HCT116 (cell line): ENCODE results near the gene FLT3. TPM values are rescaled to one million over a fixed set of nuclear protein-coding genes. Genes with fewer than 3 reads are reported as not detected.

ENCODE experiments used
- ATAC-seq: fragments of 200-7000 bp; cut with Tn5 transposase; 2 replicates; pipeline ENCODE4 v1.9.1; 2020; ENCODE audit warnings: mild to moderate bottlenecking, moderate library complexity
- BruUV-seq: library from RNA; stranded (reverse); fragments of 400-500 nt; replicated peaks from 2 replicates; lab custom pipeline; 2021; lab: Mats Ljungman, UMichigan
- CTCF ChIA-PET: fragments of 300-600 bp; sonication (Branson Sonifier 250); formaldehyde crosslinking; loops from one replicate; lab custom pipeline; 2021; ENCODE audit warnings: antibody characterized with exemption; lab: Charles Lee
- POLR2A ChIA-PET: fragments of 300-600, 350-600 bp; sonication (Branson Sonifier 250); formaldehyde crosslinking; loops from one replicate; lab custom pipeline; 2021; ENCODE audit warnings: antibody characterized with exemption; lab: Charles Lee
- RAD21 ChIA-PET, 2 experiments: fragments of 300-600 bp; sonication (Branson Sonifier 250); formaldehyde crosslinking; loops; one replicate each; lab custom pipeline; 2023; ENCODE audit warnings: low total read pairs in 2 of 2; ENCODE audit not compliant: uncharacterized antibody in 2 of 2, unreplicated experiment in 2 of 2, low non-redundant PET in 1 of 2; lab: Charles Lee
- DNase-seq: peaks from one replicate; pipeline ENCODE4 v3.0.0-alpha.2; 2010; ENCODE audit warnings: low read depth, low spot score
- H2AFZ ChIP-seq: fragments of 200-600 bp; shearing (Covaris generic), sonication (generic); 2 replicates; pipeline ENCODE4 v1.6.1; 2017; ENCODE audit warnings: low read depth, mixed run types, mixed read lengths, antibody characterized with exemption, low read length; ENCODE audit not compliant: poor library complexity, severe bottlenecking
- H3K27ac ChIP-seq: 2 replicates; pipeline ENCODE4 v1.5.1; 2012; ENCODE audit warnings: low read depth, low read length
- H3K27me3 ChIP-seq: fragments of 200-600 bp; sonication (generic); 2 replicates; pipeline ENCODE4 v1.6.1; 2016; ENCODE audit warnings: mixed run types, low read length, mixed read lengths; ENCODE audit not compliant: insufficient read depth
- H3K36me3 ChIP-seq, 2 experiments: fragments of 200-500 bp in 1 of 2; fragments of 200-600 bp in 1 of 2; sonication (Bioruptor generic) in 1 of 2; sonication (generic) in 1 of 2; 2 replicates each; pipeline versions ENCODE4 v1.5.1 to v1.6.1; 2014 to 2016; ENCODE audit warnings: low read length in 2 of 2, inconsistent platforms in 1 of 2, mixed read lengths in 1 of 2, mixed run types in 1 of 2; ENCODE audit not compliant: insufficient read depth in 2 of 2, control insufficient read depth in 1 of 2
- H3K4me1 ChIP-seq, 2 experiments: fragments of 200-600 bp in 1 of 2; sonication (generic) in 1 of 2; 2 replicates each; pipeline versions ENCODE4 v1.5.1 to v1.6.1; 2012 to 2017; ENCODE audit warnings: low read length in 2 of 2, inconsistent platforms in 1 of 2, mild to moderate bottlenecking in 1 of 2, mixed read lengths in 1 of 2, mixed run types in 1 of 2, moderate library complexity in 1 of 2; ENCODE audit not compliant: insufficient read depth in 2 of 2, control insufficient read depth in 1 of 2
- H3K4me2 ChIP-seq: fragments of 200-600 bp; sonication (generic); 2 replicates; pipeline ENCODE4 v1.6.1; 2017; ENCODE audit warnings: mixed run types, low read length, mixed read lengths
- H3K4me3 ChIP-seq, 2 experiments: fragments of 200-600 bp in 1 of 2; sonication (generic) in 1 of 2; replicated peaks in 1 of 2; 2 replicates each; pipeline ENCODE4 v1.5.1; 2011 to 2016; ENCODE audit warnings: low read length in 2 of 2, control low read depth in 1 of 2, low read depth in 1 of 2, mild to moderate bottlenecking in 1 of 2, mixed read lengths in 1 of 2, mixed run types in 1 of 2
- H3K79me2 ChIP-seq: fragments of 200-600 bp; sonication (generic); 2 replicates; pipeline ENCODE4 v1.6.1; 2017; ENCODE audit warnings: mild to moderate bottlenecking, mixed run types, low read length, moderate library complexity, mixed read lengths; ENCODE audit not compliant: insufficient read depth
- H3K9ac ChIP-seq: fragments of 200-600 bp; sonication (generic); 2 replicates; pipeline ENCODE4 v1.6.1; 2016; ENCODE audit warnings: low read length, mixed read lengths
- H3K9me2 ChIP-seq: fragments of 200-600 bp; sonication (generic), shearing (Covaris generic); 2 replicates; pipeline ENCODE4 v1.6.1; 2017; ENCODE audit warnings: mixed run types, mild to moderate bottlenecking, moderate library complexity; ENCODE audit not compliant: insufficient read depth
- H3K9me3 ChIP-seq, 2 experiments: fragments of 200-500 bp in 1 of 2; fragments of 200-600 bp in 1 of 2; sonication (Bioruptor generic) in 1 of 2; sonication (generic) in 1 of 2; 2 replicates each; pipeline ENCODE4 v1.6.1; 2014 to 2017; ENCODE audit warnings: low read length in 2 of 2, mixed read lengths in 2 of 2, inconsistent platforms in 1 of 2, low read depth in 1 of 2, mild to moderate bottlenecking in 1 of 2, mixed run types in 1 of 2, moderate library complexity in 1 of 2; ENCODE audit not compliant: control insufficient read depth in 1 of 2, insufficient read depth in 1 of 2
- H4K20me1 ChIP-seq: fragments of 200-600 bp; sonication (generic), shearing (Covaris generic); 2 replicates; pipeline ENCODE4 v1.6.1; 2017; ENCODE audit warnings: mixed run types, mild to moderate bottlenecking, moderate library complexity; ENCODE audit not compliant: insufficient read depth
- CBX3 ChIP-seq: IDR thresholded peaks from 2 replicates; pipeline ENCODE4 v1.6.1; 2012; ENCODE audit warnings: low read depth
- CEBPB ChIP-seq: IDR thresholded peaks from 2 replicates; pipeline ENCODE4 v1.6.1; 2012; ENCODE audit warnings: low read depth
- EGR1 ChIP-seq: IDR thresholded peaks from 2 replicates; pipeline ENCODE4 v1.6.1; 2012; ENCODE audit warnings: low read depth
- ELF1 ChIP-seq: IDR thresholded peaks from 2 replicates; pipeline ENCODE4 v1.6.1; 2012; ENCODE audit warnings: low read depth, borderline replicate concordance
- EZH2phosphoT487 ChIP-seq: fragments of 200-600 bp; IDR thresholded peaks from 2 replicates; pipeline ENCODE4 v1.6.1; 2018; ENCODE audit warnings: antibody characterized with exemption, borderline replicate concordance
- JUND ChIP-seq: IDR thresholded peaks from 2 replicates; pipeline ENCODE4 v1.6.1; 2012
- POLR2AphosphoS5 ChIP-seq: IDR thresholded peaks from 2 replicates; pipeline ENCODE4 v1.6.1; 2011; ENCODE audit warnings: mild to moderate bottlenecking, low read depth, low read length, moderate library complexity
- RAD21 ChIP-seq: IDR thresholded peaks from 2 replicates; pipeline ENCODE4 v1.6.1; 2012; ENCODE audit warnings: low read depth, mild to moderate bottlenecking
- SRF ChIP-seq: IDR thresholded peaks from 2 replicates; pipeline ENCODE4 v1.6.1; 2012; ENCODE audit warnings: low read depth
- TCF7L2 ChIP-seq: IDR thresholded peaks from 2 replicates; pipeline ENCODE4 v1.7.0; 2011; ENCODE audit warnings: borderline replicate concordance, inconsistent platforms; ENCODE audit not compliant: insufficient read depth, insufficient read length; ENCODE audit errors: extremely low read depth
- YY1 ChIP-seq: IDR thresholded peaks from 2 replicates; pipeline ENCODE4 v1.6.1; 2011; ENCODE audit warnings: low read length, low read depth, moderate library complexity, mild to moderate bottlenecking; ENCODE audit not compliant: insufficient replicate concordance; ENCODE audit errors: extremely low read depth
- ZFX ChIP-seq: fragments of 450-650 bp; IDR thresholded peaks from 2 replicates; pipeline ENCODE4 v1.6.1; 2017
- ZNF274 ChIP-seq: fragments of 200-500 bp; sonication (Bioruptor generic); IDR thresholded peaks from 2 replicates; pipeline ENCODE4 v1.6.1; 2014; ENCODE audit warnings: mild to moderate bottlenecking, low read depth, low read length, inconsistent platforms
- intact Hi-C: fragments of 100-400 bp; cut with micrococcal nuclease; formaldehyde crosslinking; loops from 2 replicates; pipeline ENCODE4 v1.10.0; 2022
- total RNA-seq: library from RNA; stranded (reverse); gene quantifications from one replicate; pipeline ENCODE4 v1.2.1, GENCODE V29; 2021; ENCODE audit not compliant: unreplicated experiment
- TF ChIP-seq, protein P1 (sequence below): IDR thresholded peaks from 2 replicates; pipeline ENCODE4 v1.6.1; 2012
- TF ChIP-seq, protein P2 (sequence below): IDR thresholded peaks from 2 replicates; pipeline ENCODE4 v1.6.1; 2012; ENCODE audit warnings: low read depth
- TF ChIP-seq, protein P3 (sequence below): IDR thresholded peaks from 2 replicates; pipeline ENCODE4 v1.6.1; 2011; ENCODE audit warnings: mild to moderate bottlenecking, low read length, moderate library complexity; ENCODE audit not compliant: insufficient replicate concordance; ENCODE audit errors: extremely low read depth

FLT3 gene
- total RNA-seq, 1 experiment from 2014 or later = 0.17 TPM

DNA sequence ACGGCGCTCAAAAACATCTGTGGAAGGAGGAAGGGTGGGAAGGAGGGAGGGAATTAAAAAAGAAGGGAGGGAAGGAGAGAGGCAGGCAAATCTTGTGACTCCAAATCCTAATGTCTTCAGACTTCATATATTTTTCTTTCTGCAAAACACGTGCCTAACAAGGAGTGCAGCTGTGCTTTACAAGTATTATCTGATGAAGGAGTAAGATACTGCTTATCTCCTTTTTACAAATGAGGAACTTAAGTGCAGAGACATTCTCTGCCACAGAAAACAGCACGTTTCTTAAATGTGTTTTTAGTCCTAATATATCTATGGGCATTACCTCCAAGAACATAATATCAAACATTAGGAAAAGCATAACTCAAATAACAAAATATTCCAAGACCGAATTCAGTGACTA is 6.5 kb downstream of the FLT3 start:
- H3K9me2 ChIP-seq = no peaks in the 10 kb centered on the region
- ChIA-PET RAD21 (no interaction called here), CTCF (no interaction called here), POLR2A (no interaction called here)
- H3K9me3 ChIP-seq = no peaks in the 10 kb centered on the region
- 0 out of 2 replicates have a peak, but pooled peaks cover 11% of the 10 kb centered on the region for H3K27me3 ChIP-seq
- H3K27ac ChIP-seq = no peak overlapping the region
- H3K4me3 ChIP-seq = no peak overlapping the region
- ATAC-seq (no peak), DNase-seq (no peak)
- TF ChIP-seq ELF1 (no peak), POLR2AphosphoS5 (no peak), CBX3 (no peak), EGR1 (no peak), CEBPB (no peak), ZNF274 (no peak), RAD21 (no peak), YY1 (no peak), ZFX (no peak)
- H3K4me1 ChIP-seq = no peaks in the 10 kb centered on the region
- H3K36me3 ChIP-seq = no peaks in the 10 kb centered on the region
- BruUV-seq = no TSS peak
- H2AFZ ChIP-seq = no peak overlapping the region
- no peak overlapping the region for H3K4me2 ChIP-seq
- no peak overlapping the region for H3K9ac ChIP-seq
- no peaks in the 10 kb centered on the region for H4K20me1 ChIP-seq
- no peaks in the 10 kb centered on the region for H3K79me2 ChIP-seq
- intact Hi-C loops = no loop called here

DNA sequence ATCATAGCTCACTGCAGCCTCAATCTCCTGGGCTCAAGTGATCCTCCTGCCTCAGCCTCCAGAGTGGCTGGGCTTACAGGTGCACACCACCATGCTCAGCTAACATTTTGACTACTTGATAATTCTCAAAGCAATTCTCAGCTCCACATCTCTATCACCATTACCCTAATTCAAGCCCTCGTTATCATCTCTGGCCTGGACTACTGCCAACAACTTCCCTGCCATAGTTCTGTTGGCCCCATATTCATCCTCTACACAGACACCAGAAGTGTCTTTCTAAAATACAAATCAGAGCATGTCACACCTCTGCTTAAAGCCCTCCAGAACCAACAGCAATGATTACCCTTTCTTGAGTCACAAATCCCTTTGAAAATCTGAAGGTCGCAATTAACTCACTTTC is 7.9 kb downstream of the FLT3 start:
- intact Hi-C loops = no loop called here
- no peaks in the 10 kb centered on the region for H3K9me2 ChIP-seq
- H3K27me3 ChIP-seq = 0 out of 2 replicates have a peak, but pooled peaks cover 5% of the 10 kb centered on the region
- RAD21 ChIA-PET = no interaction called here
- H3K27ac ChIP-seq = no peak overlapping the region
- H3K4me1 ChIP-seq = no peaks in the 10 kb centered on the region
- H3K4me2 ChIP-seq = no peak overlapping the region
- ATAC-seq (no peak), DNase-seq (no peak)
- H3K9ac ChIP-seq = no peak overlapping the region
- CTCF ChIA-PET = no interaction called here
- no peaks in the 10 kb centered on the region for H3K79me2 ChIP-seq
- POLR2A ChIA-PET = no interaction called here
- BruUV-seq = no TSS peak
- H3K36me3 ChIP-seq = no peaks in the 10 kb centered on the region
- no peak overlapping the region for H2AFZ ChIP-seq
- H3K4me3 ChIP-seq = no peak overlapping the region
- no peaks in the 10 kb centered on the region for H4K20me1 ChIP-seq
- H3K9me3 ChIP-seq = no peaks in the 10 kb centered on the region
- TF ChIP-seq YY1 (no peak), TCF7L2 (no peak), ZNF274 (no peak), POLR2AphosphoS5 (no peak), JUND (no peak), RAD21 (no peak), EZH2phosphoT487 (no peak), SRF (no peak)
- TF ChIP-seq, protein P1, sequence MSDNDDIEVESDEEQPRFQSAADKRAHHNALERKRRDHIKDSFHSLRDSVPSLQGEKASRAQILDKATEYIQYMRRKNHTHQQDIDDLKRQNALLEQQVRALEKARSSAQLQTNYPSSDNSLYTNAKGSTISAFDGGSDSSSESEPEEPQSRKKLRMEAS = no peak
- TF ChIP-seq, protein P2, sequence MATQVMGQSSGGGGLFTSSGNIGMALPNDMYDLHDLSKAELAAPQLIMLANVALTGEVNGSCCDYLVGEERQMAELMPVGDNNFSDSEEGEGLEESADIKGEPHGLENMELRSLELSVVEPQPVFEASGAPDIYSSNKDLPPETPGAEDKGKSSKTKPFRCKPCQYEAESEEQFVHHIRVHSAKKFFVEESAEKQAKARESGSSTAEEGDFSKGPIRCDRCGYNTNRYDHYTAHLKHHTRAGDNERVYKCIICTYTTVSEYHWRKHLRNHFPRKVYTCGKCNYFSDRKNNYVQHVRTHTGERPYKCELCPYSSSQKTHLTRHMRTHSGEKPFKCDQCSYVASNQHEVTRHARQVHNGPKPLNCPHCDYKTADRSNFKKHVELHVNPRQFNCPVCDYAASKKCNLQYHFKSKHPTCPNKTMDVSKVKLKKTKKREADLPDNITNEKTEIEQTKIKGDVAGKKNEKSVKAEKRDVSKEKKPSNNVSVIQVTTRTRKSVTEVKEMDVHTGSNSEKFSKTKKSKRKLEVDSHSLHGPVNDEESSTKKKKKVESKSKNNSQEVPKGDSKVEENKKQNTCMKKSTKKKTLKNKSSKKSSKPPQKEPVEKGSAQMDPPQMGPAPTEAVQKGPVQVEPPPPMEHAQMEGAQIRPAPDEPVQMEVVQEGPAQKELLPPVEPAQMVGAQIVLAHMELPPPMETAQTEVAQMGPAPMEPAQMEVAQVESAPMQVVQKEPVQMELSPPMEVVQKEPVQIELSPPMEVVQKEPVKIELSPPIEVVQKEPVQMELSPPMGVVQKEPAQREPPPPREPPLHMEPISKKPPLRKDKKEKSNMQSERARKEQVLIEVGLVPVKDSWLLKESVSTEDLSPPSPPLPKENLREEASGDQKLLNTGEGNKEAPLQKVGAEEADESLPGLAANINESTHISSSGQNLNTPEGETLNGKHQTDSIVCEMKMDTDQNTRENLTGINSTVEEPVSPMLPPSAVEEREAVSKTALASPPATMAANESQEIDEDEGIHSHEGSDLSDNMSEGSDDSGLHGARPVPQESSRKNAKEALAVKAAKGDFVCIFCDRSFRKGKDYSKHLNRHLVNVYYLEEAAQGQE = no peak
- TF ChIP-seq, protein P3, sequence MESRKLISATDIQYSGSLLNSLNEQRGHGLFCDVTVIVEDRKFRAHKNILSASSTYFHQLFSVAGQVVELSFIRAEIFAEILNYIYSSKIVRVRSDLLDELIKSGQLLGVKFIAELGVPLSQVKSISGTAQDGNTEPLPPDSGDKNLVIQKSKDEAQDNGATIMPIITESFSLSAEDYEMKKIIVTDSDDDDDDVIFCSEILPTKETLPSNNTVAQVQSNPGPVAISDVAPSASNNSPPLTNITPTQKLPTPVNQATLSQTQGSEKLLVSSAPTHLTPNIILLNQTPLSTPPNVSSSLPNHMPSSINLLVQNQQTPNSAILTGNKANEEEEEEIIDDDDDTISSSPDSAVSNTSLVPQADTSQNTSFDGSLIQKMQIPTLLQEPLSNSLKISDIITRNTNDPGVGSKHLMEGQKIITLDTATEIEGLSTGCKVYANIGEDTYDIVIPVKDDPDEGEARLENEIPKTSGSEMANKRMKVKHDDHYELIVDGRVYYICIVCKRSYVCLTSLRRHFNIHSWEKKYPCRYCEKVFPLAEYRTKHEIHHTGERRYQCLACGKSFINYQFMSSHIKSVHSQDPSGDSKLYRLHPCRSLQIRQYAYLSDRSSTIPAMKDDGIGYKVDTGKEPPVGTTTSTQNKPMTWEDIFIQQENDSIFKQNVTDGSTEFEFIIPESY = no peak
